GM18907 (cell line): ENCODE measurements around the gene ASPHD2.
"Not testable (repeated sequence)": the region's sequence is repeated elsewhere in the genome, so short reads cannot be mapped to it uniquely, and the experiment has no call there.

Experiments used
- ATAC-seq: cut with Tn5 transposase; IDR thresholded peaks from one replicate; pipeline ENCODE4 v1.9.1; 2021; ENCODE audit warnings: mild to moderate bottlenecking, moderate library complexity; ENCODE audit not compliant: unreplicated experiment

ASPHD2 gene

GRCh38 chr22:26416256-26416655 is 12.8 kb upstream of the ASPHD2 start:
- no peak for ATAC-seq

- no peak for ATAC-seq
These were observed 12.3 kb upstream of the ASPHD2 start for GRCh38 chr22:26416670-26417276.

GRCh38 chr22:26417406-26417805 is 11.7 kb upstream of the ASPHD2 start:
- ATAC-seq = no peak

- no peak for ATAC-seq
These were observed 10.4 kb upstream of the ASPHD2 start for GRCh38 chr22:26418620-26419019.

GRCh38 chr22:26426924-26427323 is 2.1 kb upstream of the ASPHD2 start:
- ATAC-seq = no peak

GRCh38 chr22:26429458-26430286 is 612 bp downstream of the ASPHD2 start:
- peak; percentile 12 for ATAC-seq

GRCh38 chr22:26430600-26430999 is 1.5 kb downstream of the ASPHD2 start:
- ATAC-seq = no peak

- ATAC-seq = no peak
These were observed 2.4 kb downstream of the ASPHD2 start for GRCh38 chr22:26431261-26431995.

- peak; percentile 35 for ATAC-seq
These were observed 3.7 kb downstream of the ASPHD2 start for GRCh38 chr22:26432619-26433311.

GRCh38 chr22:26433805-26434204 is 4.7 kb downstream of the ASPHD2 start:
- no peak for ATAC-seq

- no peak for ATAC-seq
These were observed 6.5 kb downstream of the ASPHD2 start for GRCh38 chr22:26435327-26436093.

GRCh38 chr22:26436903-26437515 is 7.9 kb downstream of the ASPHD2 start:
- no peak for ATAC-seq

GRCh38 chr22:26437694-26438392 is 8.8 kb downstream of the ASPHD2 start:
- ATAC-seq = no peak

GRCh38 chr22:26438776-26439175 is 9.7 kb downstream of the ASPHD2 start:
- ATAC-seq = not testable (repeated sequence)

- no peak for ATAC-seq
These were observed 10.5 kb downstream of the ASPHD2 start for GRCh38 chr22:26439559-26439958.

GRCh38 chr22:26442086-26442756 is 13.2 kb downstream of the ASPHD2 start:
- no peak for ATAC-seq

- no peak for ATAC-seq
These were observed 15.0 kb downstream of the ASPHD2 start for GRCh38 chr22:26443901-26444690.

- no peak for ATAC-seq
These were observed 15.7 kb downstream of the ASPHD2 start for GRCh38 chr22:26444777-26445176.
